Lung (tissue), 12 donors: ENCODE data around the gene MAPK7. TPM values are rescaled to one million over a fixed set of nuclear protein-coding genes. Genes with fewer than 3 reads are reported as not detected.
A peak's percentile ranks its signal among the peaks of the same experiment; 100 is the strongest.

Experiments used
- ATAC-seq: fragments of 200-7000 bp; cut with Tn5 transposase; one replicate; pipeline ENCODE4 v1.9.1; 2020; ENCODE audit warnings: moderate number of reproducible peaks; ENCODE audit not compliant: insufficient read depth, low FRiP score
- DNase-seq, 3 donors: peaks; one replicate each; pipeline ENCODE4 v3.0.0-alpha.2; 2013 to 2017
- H3K27ac ChIP-seq, 2 donors: one replicate each; pipeline ENCODE4 v1.5.1; 2013; ENCODE audit warnings: mild to moderate bottlenecking in 2 of 2, moderate library complexity in 2 of 2, control low read depth in 1 of 2, inconsistent platforms in 1 of 2, low read depth in 1 of 2, low read length in 1 of 2
- H3K27me3 ChIP-seq, 3 donors: one replicate each; pipeline ENCODE4 v1.5.1; 2013; ENCODE audit warnings: low read length in 2 of 3; ENCODE audit not compliant: control insufficient read depth in 3 of 3, insufficient read depth in 3 of 3
- H3K36me3 ChIP-seq, 4 donors: one replicate each; pipeline ENCODE4 v1.5.1; 2013; ENCODE audit warnings: low read length in 4 of 4, mild to moderate bottlenecking in 1 of 4, moderate library complexity in 1 of 4; ENCODE audit not compliant: control insufficient read depth in 4 of 4, insufficient read depth in 4 of 4
- H3K4me1 ChIP-seq, 5 donors: one replicate each; pipeline ENCODE4 v1.5.1; 2013; ENCODE audit warnings: low read length in 5 of 5, mild to moderate bottlenecking in 2 of 5, moderate library complexity in 1 of 5; ENCODE audit not compliant: control insufficient read depth in 5 of 5, insufficient read depth in 5 of 5
- H3K4me3 ChIP-seq: one replicate; pipeline ENCODE4 v1.5.1; 2013; ENCODE audit warnings: mild to moderate bottlenecking, control low read depth, moderate library complexity
- H3K9ac ChIP-seq, 2 donors: one replicate each; pipeline ENCODE4 v1.5.1; 2013; ENCODE audit warnings: low read length in 2 of 2, control low read depth in 1 of 2; ENCODE audit not compliant: insufficient read depth in 1 of 2
- H3K9me3 ChIP-seq, 4 donors: one replicate each; pipeline ENCODE4 v1.5.1; 2013; ENCODE audit warnings: low read length in 3 of 4, mild to moderate bottlenecking in 1 of 4, moderate library complexity in 1 of 4; ENCODE audit not compliant: control insufficient read depth in 4 of 4, insufficient read depth in 3 of 4
- CTCF ChIP-seq: IDR thresholded peaks from 2 replicates; pipeline ENCODE4 v1.5.1; 2012; ENCODE audit warnings: mild to moderate bottlenecking; ENCODE audit errors: control extremely low read depth, extremely low read depth
- WGBS, 2 donors: extraction: QIAGEN DNeasy Blood & Tissue Kit; methylation state at CpG; one replicate each; pipeline ENCODE4 v1.1.7; 2013; 5-methylcytosine and 5-hydroxymethylcytosine counted together
- polyA plus RNA-seq, 2 donors: library from polyadenylated mRNA; stranded (reverse); fragments of 200-250 nt; gene quantifications; one replicate each; pipeline ENCODE4 v1.2.1, GENCODE V29; 2013
- total RNA-seq, 2 donors: library from RNA; depleted of rRNA in 1 of 2; stranded (reverse); fragments of >200 nt in 1 of 2; gene quantifications; one replicate each; pipeline ENCODE4 v1.2.1, GENCODE V29; 2014 to 2021
- donor health status: control.
- donor health status: control.
- donor health status: Bipolar disorder and iron deficiency.
- donor health status: healthy.
- donor health status: DM: yes; HTN: yes; CAD: no.

MAPK7 gene
- total and polyA plus RNA-seq, 4 donors = 13.7 to 45.7 (median 22.8) TPM

GRCh38 chr17:19345067-19345460 is 33.2 kb upstream of the MAPK7 start:
- H3K4me1 ChIP-seq = peaks cover 0 to 13% (median 10%) of the 10 kb centered on the region in 5 donors
- peaks cover 0 to 2% (median 0%) of the 10 kb centered on the region in 4 donors for H3K36me3 ChIP-seq
- no peak for TF ChIP-seq CTCF
- DNase-seq (peak in 1 of 3 donors; percentile 7), ATAC-seq (no peak)
- WGBS, 2 donors = 88 to 89% methylated on average over 7 of the region's 7 CpGs
- no peak overlapping the region for H3K9ac ChIP-seq
- H3K27ac ChIP-seq = no peak overlapping the region
- no peaks in the 10 kb centered on the region for H3K27me3 ChIP-seq
- no peak overlapping the region for H3K4me3 ChIP-seq
- no peaks in the 10 kb centered on the region for H3K9me3 ChIP-seq

GRCh38 chr17:19345486-19346350 is 32.6 kb upstream of the MAPK7 start:
- DNase-seq = peak in 1 of 3 donors; percentile 8
- peaks cover 0 to 2% (median 0%) of the 10 kb centered on the region in 4 donors for H3K36me3 ChIP-seq
- H3K9ac ChIP-seq = no peak overlapping the region
- H3K4me3 ChIP-seq = no peak overlapping the region
- no peak for ATAC-seq
- H3K27me3 ChIP-seq = no peaks in the 10 kb centered on the region
- WGBS, 2 donors = 86 to 91% methylated on average over 13 of the region's 13 CpGs
- no peak for TF ChIP-seq CTCF
- peaks cover 0 to 13% (median 10%) of the 10 kb centered on the region in 5 donors for H3K4me1 ChIP-seq
- H3K9me3 ChIP-seq = no peaks in the 10 kb centered on the region
- peak overlapping the region in 1 of 2 donors; percentile 15 for H3K27ac ChIP-seq

GRCh38 chr17:19346351-19347255 is 31.7 kb upstream of the MAPK7 start:
- H3K27me3 ChIP-seq = no peaks in the 10 kb centered on the region
- no peak overlapping the region for H3K9ac ChIP-seq
- ATAC-seq (peak; percentile 9), DNase-seq (peak in 1 of 3 donors; percentile 14)
- peaks cover 0 to 2% (median 0%) of the 10 kb centered on the region in 4 donors for H3K36me3 ChIP-seq
- no peak overlapping the region for H3K4me3 ChIP-seq
- H3K9me3 ChIP-seq = no peaks in the 10 kb centered on the region
- 82 to 87% methylated on average over 17 to 19 of the region's 19 CpGs for WGBS, 2 donors
- no peak for TF ChIP-seq CTCF
- peak overlapping the region; percentile 15 to 26 for H3K27ac ChIP-seq
- H3K4me1 ChIP-seq = peaks cover 0 to 11% (median 10%) of the 10 kb centered on the region in 5 donors
